SK-N-MC (cell line): ENCODE results near the gene CCDC137.

Experiments used
- DNase-seq: peaks from one replicate; pipeline ENCODE4 v3.0.0-alpha.2; 2011; ENCODE audit warnings: low read depth, low spot score
- H3K27ac ChIP-seq: fragments of 200-600 bp; sonication (generic); 2 replicates; pipeline ENCODE4 v1.5.1; 2016; ENCODE audit warnings: mixed run types
- H3K36me3 ChIP-seq: fragments of 200-600 bp; sonication (generic); 2 replicates; pipeline ENCODE4 v1.6.1; 2017; ENCODE audit warnings: antibody characterized with exemption, low read length, mixed read lengths; ENCODE audit not compliant: insufficient read depth
- H3K4me3 ChIP-seq: fragments of 200-600 bp; sonication (generic); 2 replicates; pipeline ENCODE4 v1.5.1; 2016
- H3K9ac ChIP-seq: fragments of 200-600 bp; sonication (generic); 2 replicates; pipeline ENCODE4 v1.8.0; 2017; ENCODE audit warnings: mixed run types, mixed read lengths; ENCODE audit not compliant: insufficient read length
- H3K9me3 ChIP-seq: fragments of 200-600 bp; sonication (generic); 2 replicates; pipeline ENCODE4 v1.6.1; 2017; ENCODE audit warnings: low read depth, mild to moderate bottlenecking, antibody characterized with exemption, low read length, moderate library complexity, mixed read lengths
- EZH2 ChIP-seq: fragments of 200-600 bp; sonication (generic); IDR thresholded peaks from one replicate; pipeline ENCODE4 v1.6.1; 2017; ENCODE audit warnings: antibody characterized with exemption
- FOXP2 ChIP-seq: optimal IDR thresholded peaks from 2 replicates; pipeline ENCODE3; 2011; ENCODE audit warnings: mild to moderate bottlenecking, moderate library complexity; ENCODE audit not compliant: insufficient read depth; ENCODE audit errors: extremely low read length, control extremely low read depth
- POLR2AphosphoS5 ChIP-seq: IDR thresholded peaks from 2 replicates; pipeline ENCODE4 v1.6.1; 2012; ENCODE audit warnings: mild to moderate bottlenecking, low read depth, low read length, borderline replicate concordance

The CCDC137 gene

GRCh38 chr17:81713004-81713555, 46.5 kb downstream of the CCDC137 start:
- peak overlapping the region; percentile 90 for H3K9ac ChIP-seq
- peak overlapping the region; percentile 89 for H3K4me3 ChIP-seq
- no peak for TF ChIP-seq EZH2
- TF ChIP-seq FOXP2: no peak
- no peak for TF ChIP-seq POLR2AphosphoS5
- no peak for DNase-seq
- H3K36me3 ChIP-seq: peaks cover 1% of the 10 kb centered on the region; the same call in 1 of the 2 replicates
- H3K9me3 ChIP-seq: no peaks in the 10 kb centered on the region
- no peak overlapping the region for H3K27ac ChIP-seq

- DNase-seq: no peak
- no peak overlapping the region for H3K27ac ChIP-seq
These were observed 47.2 kb downstream of the CCDC137 start for GRCh38 chr17:81713556-81714411.

GRCh38 chr17:81714412-81715106, 48.0 kb downstream of the CCDC137 start:
- no peaks in the 10 kb centered on the region; the same call in 1 of the 2 replicates for H3K36me3 ChIP-seq
- no peak overlapping the region for H3K27ac ChIP-seq
- DNase-seq: no peak
- H3K9me3 ChIP-seq: no peaks in the 10 kb centered on the region
- no peak for TF ChIP-seq FOXP2
- no peak for TF ChIP-seq EZH2
- TF ChIP-seq POLR2AphosphoS5: no peak
- no peak overlapping the region for H3K9ac ChIP-seq
- H3K4me3 ChIP-seq: no peak overlapping the region

More at GRCh38 chr17:81713556-81714411, 47.2 kb downstream of the CCDC137 start:
- peak overlapping the region; percentile 89 for H3K4me3 ChIP-seq
- TF ChIP-seq POLR2AphosphoS5: no peak
- H3K36me3 ChIP-seq: no peaks in the 10 kb centered on the region; the same call in 1 of the 2 replicates
- H3K9me3 ChIP-seq: no peaks in the 10 kb centered on the region
- H3K9ac ChIP-seq: peak overlapping the region; percentile 90

- no peaks in the 10 kb centered on the region; the same call in 1 of the 2 replicates for H3K36me3 ChIP-seq
- H3K9ac ChIP-seq: no peak overlapping the region
- no peak for DNase-seq
- no peak for TF ChIP-seq POLR2AphosphoS5
- no peak for TF ChIP-seq FOXP2
- no peak for TF ChIP-seq EZH2
- no peaks in the 10 kb centered on the region for H3K9me3 ChIP-seq
- H3K27ac ChIP-seq: no peak overlapping the region
- H3K4me3 ChIP-seq: no peak overlapping the region
These were observed 48.8 kb downstream of the CCDC137 start for GRCh38 chr17:81715107-81715871.

GRCh38 chr17:81715872-81716673, 49.5 kb downstream of the CCDC137 start:
- no peak for TF ChIP-seq EZH2
- TF ChIP-seq POLR2AphosphoS5: no peak
- Histone ChIP-seq H3K36me3 (no peaks in the 10 kb centered on the region; the same call in 1 of the 2 replicates), H3K9ac (no peak overlapping the region), H3K4me3 (no peak overlapping the region), H3K9me3 (no peaks in the 10 kb centered on the region), H3K27ac (no peak overlapping the region)
- DNase-seq: no peak

GRCh38 chr17:81716674-81716996, 50.1 kb downstream of the CCDC137 start:
- Histone ChIP-seq H3K36me3 (no peaks in the 10 kb centered on the region; the same call in 1 of the 2 replicates), H3K4me3 (no peak overlapping the region), H3K27ac (no peak overlapping the region), H3K9me3 (no peaks in the 10 kb centered on the region), H3K9ac (no peak overlapping the region)
- no peak for TF ChIP-seq EZH2
- no peak for TF ChIP-seq POLR2AphosphoS5
- TF ChIP-seq FOXP2: no peak
- DNase-seq: no peak

GRCh38 chr17:81717049-81717765, 50.7 kb downstream of the CCDC137 start:
- H3K36me3 ChIP-seq: no peaks in the 10 kb centered on the region; the same call in 1 of the 2 replicates

More at GRCh38 chr17:81717049-81717765, 50.7 kb downstream of the CCDC137 start:
- TF ChIP-seq EZH2 (no peak), FOXP2 (no peak), POLR2AphosphoS5 (no peak)
- Histone ChIP-seq H3K27ac (no peak overlapping the region), H3K4me3 (no peak overlapping the region), H3K9ac (no peak overlapping the region), H3K9me3 (no peaks in the 10 kb centered on the region)
- DNase-seq: no peak
